HL-60 (cell line): ENCODE measurements around the gene PAQR5.
"Not testable (repeated sequence)": the region's sequence is repeated elsewhere in the genome, so short reads cannot be mapped to it uniquely, and the experiment has no call there.

Experiments used
- POLR2AphosphoS5 ChIP-seq: IDR thresholded peaks from 2 replicates; pipeline ENCODE4 v1.6.1; 2012; ENCODE audit warnings: low read depth
- SPI1 ChIP-seq: IDR thresholded peaks from 2 replicates; pipeline ENCODE4 v1.6.1; 2012; ENCODE audit warnings: low read depth, mild to moderate bottlenecking, borderline replicate concordance
- TF ChIP-seq, protein P1 (sequence below): IDR thresholded peaks from one replicate; pipeline ENCODE4 v1.5.1; 2011; ENCODE audit warnings: low read length, control low read depth, inconsistent platforms; ENCODE audit not compliant: insufficient read depth
- TF ChIP-seq, protein P2 (sequence below): IDR thresholded peaks from 2 replicates; pipeline ENCODE4 v1.6.1; 2012; ENCODE audit warnings: low read depth; ENCODE audit not compliant: insufficient replicate concordance

DNA sequence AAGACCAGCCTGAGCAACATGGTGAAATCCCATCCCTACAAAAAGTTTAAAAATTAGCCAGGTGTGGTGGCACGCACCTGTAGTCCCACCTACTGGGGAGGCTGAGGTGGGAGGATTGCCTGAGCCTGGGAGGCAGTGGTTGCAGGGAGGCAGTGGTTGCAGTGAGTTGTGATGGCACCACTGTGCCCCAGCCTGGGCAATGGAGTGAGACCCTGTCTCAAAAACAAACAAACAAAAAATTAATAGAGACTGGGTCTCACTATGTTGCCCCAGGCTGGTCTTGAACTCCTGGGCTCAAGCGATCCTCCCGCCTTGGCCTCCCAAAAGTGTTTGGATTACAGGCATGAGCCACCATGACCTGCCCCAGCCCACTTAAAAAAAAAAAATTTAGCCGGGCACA, 151.5 kb downstream of the PAQR5 start:
- TF ChIP-seq, protein P1, sequence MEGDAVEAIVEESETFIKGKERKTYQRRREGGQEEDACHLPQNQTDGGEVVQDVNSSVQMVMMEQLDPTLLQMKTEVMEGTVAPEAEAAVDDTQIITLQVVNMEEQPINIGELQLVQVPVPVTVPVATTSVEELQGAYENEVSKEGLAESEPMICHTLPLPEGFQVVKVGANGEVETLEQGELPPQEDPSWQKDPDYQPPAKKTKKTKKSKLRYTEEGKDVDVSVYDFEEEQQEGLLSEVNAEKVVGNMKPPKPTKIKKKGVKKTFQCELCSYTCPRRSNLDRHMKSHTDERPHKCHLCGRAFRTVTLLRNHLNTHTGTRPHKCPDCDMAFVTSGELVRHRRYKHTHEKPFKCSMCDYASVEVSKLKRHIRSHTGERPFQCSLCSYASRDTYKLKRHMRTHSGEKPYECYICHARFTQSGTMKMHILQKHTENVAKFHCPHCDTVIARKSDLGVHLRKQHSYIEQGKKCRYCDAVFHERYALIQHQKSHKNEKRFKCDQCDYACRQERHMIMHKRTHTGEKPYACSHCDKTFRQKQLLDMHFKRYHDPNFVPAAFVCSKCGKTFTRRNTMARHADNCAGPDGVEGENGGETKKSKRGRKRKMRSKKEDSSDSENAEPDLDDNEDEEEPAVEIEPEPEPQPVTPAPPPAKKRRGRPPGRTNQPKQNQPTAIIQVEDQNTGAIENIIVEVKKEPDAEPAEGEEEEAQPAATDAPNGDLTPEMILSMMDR = not testable (repeated sequence)
- TF ChIP-seq SPI1, POLR2AphosphoS5: not testable (repeated sequence)
- TF ChIP-seq, protein P2, sequence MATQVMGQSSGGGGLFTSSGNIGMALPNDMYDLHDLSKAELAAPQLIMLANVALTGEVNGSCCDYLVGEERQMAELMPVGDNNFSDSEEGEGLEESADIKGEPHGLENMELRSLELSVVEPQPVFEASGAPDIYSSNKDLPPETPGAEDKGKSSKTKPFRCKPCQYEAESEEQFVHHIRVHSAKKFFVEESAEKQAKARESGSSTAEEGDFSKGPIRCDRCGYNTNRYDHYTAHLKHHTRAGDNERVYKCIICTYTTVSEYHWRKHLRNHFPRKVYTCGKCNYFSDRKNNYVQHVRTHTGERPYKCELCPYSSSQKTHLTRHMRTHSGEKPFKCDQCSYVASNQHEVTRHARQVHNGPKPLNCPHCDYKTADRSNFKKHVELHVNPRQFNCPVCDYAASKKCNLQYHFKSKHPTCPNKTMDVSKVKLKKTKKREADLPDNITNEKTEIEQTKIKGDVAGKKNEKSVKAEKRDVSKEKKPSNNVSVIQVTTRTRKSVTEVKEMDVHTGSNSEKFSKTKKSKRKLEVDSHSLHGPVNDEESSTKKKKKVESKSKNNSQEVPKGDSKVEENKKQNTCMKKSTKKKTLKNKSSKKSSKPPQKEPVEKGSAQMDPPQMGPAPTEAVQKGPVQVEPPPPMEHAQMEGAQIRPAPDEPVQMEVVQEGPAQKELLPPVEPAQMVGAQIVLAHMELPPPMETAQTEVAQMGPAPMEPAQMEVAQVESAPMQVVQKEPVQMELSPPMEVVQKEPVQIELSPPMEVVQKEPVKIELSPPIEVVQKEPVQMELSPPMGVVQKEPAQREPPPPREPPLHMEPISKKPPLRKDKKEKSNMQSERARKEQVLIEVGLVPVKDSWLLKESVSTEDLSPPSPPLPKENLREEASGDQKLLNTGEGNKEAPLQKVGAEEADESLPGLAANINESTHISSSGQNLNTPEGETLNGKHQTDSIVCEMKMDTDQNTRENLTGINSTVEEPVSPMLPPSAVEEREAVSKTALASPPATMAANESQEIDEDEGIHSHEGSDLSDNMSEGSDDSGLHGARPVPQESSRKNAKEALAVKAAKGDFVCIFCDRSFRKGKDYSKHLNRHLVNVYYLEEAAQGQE = not testable (repeated sequence)
